Stimulated activated CD8-positive, alpha-beta memory T cell treated with anti-CD3 and anti-CD28 coated beads, Interleukin-15, amount 100 ng/mL, for 4 hours (primary cell): Measurements from ENCODE around the gene CHIA.

Experiments used
- DNase-seq, 2 donors: peaks; one replicate each; pipeline ENCODE4 v3.0.0-alpha.2; 2020; ENCODE audit warnings: low read depth in 2 of 2

Gene CHIA

GRCh38 chr1:111364690-111365089 is 74.0 kb downstream of the CHIA start:
- DNase-seq = no peak

- no peak for DNase-seq
Measured at GRCh38 chr1:111366256-111366655, 75.6 kb downstream of the CHIA start.

- DNase-seq = no peak
Measured at GRCh38 chr1:111369177-111369576, 78.5 kb downstream of the CHIA start.

GRCh38 chr1:111369645-111370044 is 79.0 kb downstream of the CHIA start:
- DNase-seq = no peak
